ENCODE results near the gene ZCCHC2. TPM values are rescaled to one million over a fixed set of nuclear protein-coding genes. Genes with fewer than 3 reads are reported as not detected.

Gene ZCCHC2
- total RNA-seq, 6 donors from 2014 or later: 29.9 to 60.8 (median 40.6) TPM

DNA sequence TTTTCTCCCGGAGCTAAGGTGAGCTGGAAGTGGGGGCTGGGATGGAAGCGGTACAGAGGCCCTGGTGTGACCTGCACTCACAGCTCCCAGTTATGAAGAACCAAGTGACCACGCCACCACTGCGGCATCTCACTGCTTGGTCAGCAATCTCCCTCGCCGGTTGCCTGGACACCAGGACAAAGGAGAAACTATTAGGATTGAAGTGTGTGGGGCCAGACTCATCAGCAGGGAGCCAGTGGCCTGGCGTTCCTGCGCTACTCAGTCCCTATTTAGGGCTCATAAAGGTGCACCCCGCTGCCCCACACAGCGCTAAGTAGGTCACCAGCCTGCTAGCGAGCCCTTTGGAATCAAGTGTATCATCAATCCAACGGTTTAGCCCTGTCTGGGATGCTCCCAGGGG, 82.9 kb downstream of the ZCCHC2 start:
- TF ChIP-seq EP300 (IDR thresholded peaks at IDR 0.05) (no peak), POLR2AphosphoS5 (IDR thresholded peaks at IDR 0.05) (no peak), POLR2A (IDR thresholded peaks at IDR 0.05) (no peak)
- TF ChIP-seq, protein P1, sequence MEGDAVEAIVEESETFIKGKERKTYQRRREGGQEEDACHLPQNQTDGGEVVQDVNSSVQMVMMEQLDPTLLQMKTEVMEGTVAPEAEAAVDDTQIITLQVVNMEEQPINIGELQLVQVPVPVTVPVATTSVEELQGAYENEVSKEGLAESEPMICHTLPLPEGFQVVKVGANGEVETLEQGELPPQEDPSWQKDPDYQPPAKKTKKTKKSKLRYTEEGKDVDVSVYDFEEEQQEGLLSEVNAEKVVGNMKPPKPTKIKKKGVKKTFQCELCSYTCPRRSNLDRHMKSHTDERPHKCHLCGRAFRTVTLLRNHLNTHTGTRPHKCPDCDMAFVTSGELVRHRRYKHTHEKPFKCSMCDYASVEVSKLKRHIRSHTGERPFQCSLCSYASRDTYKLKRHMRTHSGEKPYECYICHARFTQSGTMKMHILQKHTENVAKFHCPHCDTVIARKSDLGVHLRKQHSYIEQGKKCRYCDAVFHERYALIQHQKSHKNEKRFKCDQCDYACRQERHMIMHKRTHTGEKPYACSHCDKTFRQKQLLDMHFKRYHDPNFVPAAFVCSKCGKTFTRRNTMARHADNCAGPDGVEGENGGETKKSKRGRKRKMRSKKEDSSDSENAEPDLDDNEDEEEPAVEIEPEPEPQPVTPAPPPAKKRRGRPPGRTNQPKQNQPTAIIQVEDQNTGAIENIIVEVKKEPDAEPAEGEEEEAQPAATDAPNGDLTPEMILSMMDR (IDR thresholded peaks at IDR 0.05): no peak
- Histone ChIP-seq H3K36me3 (no peaks in the 10 kb centered on the region), H3K4me3 (no peak overlapping the region), H3K27ac (no peak overlapping the region), H3K9me3 (no peaks in the 10 kb centered on the region), H3K27me3 (no peaks in the 10 kb centered on the region), H3K4me1 (peaks cover 0 to under 1% (median 0%) of the 10 kb centered on the region in 4 donors)
- WGBS, 2 donors: 93 to 94% methylated on average over 9 to 12 of the region's 12 CpGs
- no peak for DNase-seq
- ATAC-seq (ENCODE audit: low FRiP score in 2 of 2): peak in 1 of 2 donors; percentile 11

DNA sequence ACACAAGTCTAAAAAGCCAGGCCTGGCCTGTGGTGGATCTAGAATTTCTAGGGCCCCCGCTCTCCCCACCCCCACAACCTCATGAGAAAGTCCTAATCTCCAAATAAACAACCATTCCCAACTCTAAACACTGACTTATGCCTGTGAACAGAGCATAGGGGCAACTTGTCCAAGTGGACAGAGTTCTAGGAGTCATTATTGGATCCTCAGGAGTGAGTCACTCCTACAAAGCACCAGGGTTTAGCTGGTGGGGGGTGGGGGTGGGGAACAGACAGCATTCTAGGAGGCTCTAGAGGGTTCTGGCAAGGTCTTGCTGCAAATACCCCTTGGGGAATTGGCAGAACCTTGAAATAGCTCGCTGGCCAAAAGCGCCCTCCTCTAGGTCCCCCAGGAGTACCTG, 83.3 kb downstream of the ZCCHC2 start:
- Histone ChIP-seq H3K4me1 (peaks cover 0 to 5% (median under 1%) of the 10 kb centered on the region in 4 donors), H3K4me3 (no peak overlapping the region), H3K36me3 (no peaks in the 10 kb centered on the region), H3K27ac (no peak overlapping the region), H3K9me3 (no peaks in the 10 kb centered on the region), H3K27me3 (no peaks in the 10 kb centered on the region)
- WGBS, 2 donors: 87 to 92% methylated on average over 3 of the region's 3 CpGs
- TF ChIP-seq POLR2AphosphoS5 (IDR thresholded peaks at IDR 0.05) (no peak), POLR2A (IDR thresholded peaks at IDR 0.05) (no peak), EP300 (IDR thresholded peaks at IDR 0.05) (no peak)
- TF ChIP-seq, protein P1 (IDR thresholded peaks at IDR 0.05): no peak
- ATAC-seq (ENCODE audit: low FRiP score in 2 of 2) (no peak), DNase-seq (no peak)

DNA sequence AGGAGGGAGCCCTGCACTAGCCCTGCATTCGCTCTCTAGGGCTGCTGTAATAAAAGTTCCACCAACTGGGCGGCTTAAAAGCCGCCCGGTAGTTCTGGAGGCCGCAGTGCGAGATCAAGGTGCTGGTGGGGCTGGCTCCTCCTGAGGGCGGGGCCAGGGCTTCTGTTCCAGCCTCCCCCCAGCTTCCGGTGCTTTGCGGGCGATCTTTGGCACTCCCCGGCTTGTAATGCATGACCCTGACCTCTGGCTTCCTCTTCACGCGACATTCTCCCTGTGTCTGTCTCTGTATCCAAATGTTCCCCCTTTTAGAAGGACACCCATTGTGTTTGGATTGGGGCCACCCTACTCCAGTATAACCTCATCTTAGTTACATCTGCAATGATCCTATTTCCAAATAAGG, 84.5 kb downstream of the ZCCHC2 start:
- DNase-seq (no peak), ATAC-seq (ENCODE audit: low FRiP score in 2 of 2) (no peak)
- Histone ChIP-seq H3K36me3 (no peaks in the 10 kb centered on the region), H3K27ac (no peak overlapping the region), H3K27me3 (no peaks in the 10 kb centered on the region), H3K4me3 (no peak overlapping the region), H3K9me3 (no peaks in the 10 kb centered on the region), H3K4me1 (peaks cover 0 to 17% (median 4%) of the 10 kb centered on the region in 4 donors)
- WGBS, 2 donors: 84 to 87% methylated on average over 13 of the region's 13 CpGs
- TF ChIP-seq POLR2AphosphoS5 (IDR thresholded peaks at IDR 0.05) (no peak), EP300 (IDR thresholded peaks at IDR 0.05) (no peak), POLR2A (IDR thresholded peaks at IDR 0.05) (no peak)
- TF ChIP-seq, protein P1 (IDR thresholded peaks at IDR 0.05): no peak

DNA sequence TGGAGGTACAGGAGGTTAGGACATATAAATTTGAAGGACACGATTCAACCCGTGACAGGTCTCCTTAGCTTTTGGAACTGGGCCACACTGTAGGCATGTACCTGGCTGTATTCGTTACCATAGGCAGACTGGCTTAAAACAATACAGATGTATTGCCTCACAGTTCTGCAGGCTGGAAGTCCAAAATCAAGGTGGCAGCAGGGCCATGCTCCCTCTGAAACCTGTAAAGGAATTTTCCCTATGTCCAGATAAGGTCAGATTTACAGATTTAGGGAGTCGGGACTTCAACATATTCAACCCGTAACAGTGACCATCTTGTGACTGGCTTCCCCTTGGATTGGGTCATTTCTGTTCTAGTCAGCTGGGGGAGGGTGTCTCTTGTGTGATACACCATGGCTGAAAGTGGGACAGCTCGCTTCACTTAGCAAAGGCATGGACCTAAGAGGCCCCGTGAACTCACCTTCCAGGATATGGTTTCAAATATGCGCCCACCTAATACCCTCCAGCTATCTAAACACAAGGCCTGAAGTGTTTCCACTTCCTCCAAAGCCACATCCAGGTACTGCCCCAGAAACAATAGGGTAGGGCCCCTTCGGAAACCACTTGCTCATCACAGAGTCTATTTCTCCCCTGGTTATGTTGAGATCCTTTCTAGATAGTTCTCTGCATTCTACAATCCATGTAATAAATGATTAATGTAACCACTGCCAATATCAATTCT, 85.0 kb downstream of the ZCCHC2 start:
- 92 to 94% methylated on average over 6 to 9 of the region's 9 CpGs for WGBS, 2 donors
- no peak for ATAC-seq (ENCODE audit: low FRiP score in 2 of 2)
- H3K4me3 ChIP-seq: no peak overlapping the region
- peaks cover 0 to 17% (median 4%) of the 10 kb centered on the region in 4 donors for H3K4me1 ChIP-seq
- no peaks in the 10 kb centered on the region for H3K27me3 ChIP-seq
- no peaks in the 10 kb centered on the region for H3K9me3 ChIP-seq
- H3K27ac ChIP-seq: no peak overlapping the region
- no peak for DNase-seq
- H3K36me3 ChIP-seq: no peaks in the 10 kb centered on the region
- TF ChIP-seq, protein P1 (IDR thresholded peaks at IDR 0.05): no peak
- TF ChIP-seq POLR2A (IDR thresholded peaks at IDR 0.05) (no peak), EP300 (IDR thresholded peaks at IDR 0.05) (no peak), POLR2AphosphoS5 (IDR thresholded peaks at IDR 0.05) (no peak)

DNA sequence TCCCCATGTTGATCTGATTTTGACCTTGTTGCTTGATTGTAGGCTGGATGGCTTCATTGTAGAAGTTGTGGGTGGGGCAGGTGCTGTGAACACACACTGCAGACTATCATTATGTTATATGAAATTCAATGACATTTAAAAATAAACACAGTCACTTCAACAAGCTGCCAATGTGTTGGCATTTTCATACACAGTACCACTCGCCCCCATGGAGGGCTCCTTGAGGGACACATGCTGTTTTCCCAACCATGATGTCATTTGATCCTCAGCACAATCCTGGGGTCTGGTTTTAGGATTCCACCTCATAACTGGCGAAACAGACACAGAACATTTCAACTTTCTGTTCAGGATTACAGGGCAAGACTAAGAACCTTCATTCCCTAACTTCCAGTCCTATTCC, 86.9 kb downstream of the ZCCHC2 start:
- Histone ChIP-seq H3K9me3 (no peaks in the 10 kb centered on the region), H3K4me1 (peaks cover 0 to 17% (median 4%) of the 10 kb centered on the region in 4 donors), H3K4me3 (no peak overlapping the region), H3K36me3 (no peaks in the 10 kb centered on the region), H3K27me3 (no peaks in the 10 kb centered on the region), H3K27ac (no peak overlapping the region)
- TF ChIP-seq POLR2A (IDR thresholded peaks at IDR 0.05) (no peak), EP300 (IDR thresholded peaks at IDR 0.05) (no peak), POLR2AphosphoS5 (IDR thresholded peaks at IDR 0.05) (no peak)
- TF ChIP-seq, protein P1 (IDR thresholded peaks at IDR 0.05): no peak
- 58 to 81% methylated on average over 2 of the region's 2 CpGs for WGBS, 2 donors
- ATAC-seq (ENCODE audit: low FRiP score in 2 of 2) (no peak), DNase-seq (no peak)

Measured in upper lobe of left lung (tissue), 6 donors.